Fibroblast of lung (primary cell): ENCODE measurements around the gene TRMT44. TPM values are rescaled to one million over a fixed set of nuclear protein-coding genes. Genes with fewer than 3 reads are reported as not detected.

Source experiments
- DNase-seq, 2 donors: peaks; one replicate each; pipeline versions ENCODE4 v3.0.0 to v3.0.0-alpha.2; 2010; ENCODE audit warnings: low read depth in 2 of 2
- H2AFZ ChIP-seq: 2 replicates; pipeline ENCODE4 v1.5.1; 2012; ENCODE audit warnings: low read length, control low read depth, inconsistent platforms
- H3K27ac ChIP-seq: 2 replicates; pipeline ENCODE4 v1.5.1; 2011; ENCODE audit warnings: low read length, control low read depth; ENCODE audit not compliant: insufficient read depth
- H3K27me3 ChIP-seq: 2 replicates; pipeline ENCODE4 v1.5.1; 2011; ENCODE audit warnings: mild to moderate bottlenecking, low read length; ENCODE audit not compliant: control insufficient read depth, insufficient read depth
- H3K36me3 ChIP-seq: 2 replicates; pipeline ENCODE4 v1.5.1; 2011; ENCODE audit warnings: low read length; ENCODE audit not compliant: control insufficient read depth, insufficient read depth
- H3K4me1 ChIP-seq: 2 replicates; pipeline ENCODE4 v1.5.1; 2011; ENCODE audit warnings: low read length; ENCODE audit not compliant: control insufficient read depth, insufficient read depth; ENCODE audit errors: extremely low read depth
- H3K4me2 ChIP-seq: 2 replicates; pipeline ENCODE4 v1.5.1; 2011; ENCODE audit warnings: low read length, control low read depth; ENCODE audit not compliant: insufficient read depth; ENCODE audit errors: extremely low read depth
- H3K4me3 ChIP-seq, 4 experiments: fragments of 200-600 bp in 1 of 4; sonication (generic) in 1 of 4; replicated peaks in 1 of 4; 2 replicates each; pipeline ENCODE4 v1.5.1; 2011 to 2016; ENCODE audit warnings: low read length in 4 of 4, low read depth in 3 of 4, mild to moderate bottlenecking in 3 of 4, control low read depth in 2 of 4, inconsistent platforms in 1 of 4, mixed read lengths in 1 of 4; ENCODE audit not compliant: insufficient read depth in 1 of 4; ENCODE audit errors: control extremely low read depth in 1 of 4
- H3K79me2 ChIP-seq: 2 replicates; pipeline ENCODE4 v1.5.1; 2012; ENCODE audit warnings: mild to moderate bottlenecking, low read length, inconsistent platforms; ENCODE audit not compliant: control insufficient read depth, insufficient read depth
- H3K9ac ChIP-seq: 2 replicates; pipeline ENCODE4 v1.5.1; 2011; ENCODE audit warnings: mild to moderate bottlenecking, low read length, control low read depth; ENCODE audit not compliant: insufficient read depth
- H3K9me3 ChIP-seq: 2 replicates; pipeline ENCODE4 v1.5.1; 2012; ENCODE audit warnings: low read depth, low read length; ENCODE audit not compliant: control insufficient read depth, insufficient read depth
- H4K20me1 ChIP-seq: 2 replicates; pipeline ENCODE4 v1.5.1; 2011; ENCODE audit warnings: low read length; ENCODE audit not compliant: control insufficient read depth, insufficient read depth; ENCODE audit errors: extremely low read depth
- CTCF ChIP-seq, 2 donors: IDR thresholded peaks in 1 of 2; conservative IDR thresholded peaks in 1 of 2; 1 replicate in 1 of 2; 2 replicates in 1 of 2; pipeline ENCODE4 v1.5.1; 2011 to 2012; ENCODE audit warnings: low read length in 2 of 2, control low read depth in 1 of 2, inconsistent platforms in 1 of 2, low read depth in 1 of 2, mild to moderate bottlenecking in 1 of 2
- EZH2 ChIP-seq: IDR thresholded peaks from 2 replicates; pipeline ENCODE4 v1.5.1; 2012; ENCODE audit warnings: low read length, control low read depth, mild to moderate bottlenecking; ENCODE audit errors: missing control alignments
- polyA plus RNA-seq, 2 donors: library from polyadenylated mRNA; depleted of rRNA in 1 of 2; stranded (reverse) in 1 of 2; unstranded in 1 of 2; fragments of >200 nt; gene quantifications; 2 replicates each; pipeline ENCODE4 v1.2.1, GENCODE V29; 2011 to 2012; ENCODE audit warnings: missing spikeins in 1 of 2
- total RNA-seq: library from RNA; depleted of rRNA; stranded (reverse); fragments of >200 nt; gene quantifications from 2 replicates; pipeline ENCODE4 v1.2.1, GENCODE V29; 2014

The TRMT44 gene
- total and polyA plus RNA-seq, 2 donors (not counting 1 experiment from before 2014, with no cell fraction given), result 6.5 to 14.0 TPM

GRCh38 chr4:8506006-8506372 is 65.4 kb downstream of the TRMT44 start:
- no peak for DNase-seq
- no peak overlapping the region for H2AFZ ChIP-seq
- H3K36me3 ChIP-seq, result no peaks in the 10 kb centered on the region
- H3K4me1 ChIP-seq, result peaks cover 15% of the 10 kb centered on the region
- H3K9me3 ChIP-seq, result no peaks in the 10 kb centered on the region
- H3K27ac ChIP-seq, result peak overlapping the region; percentile 22
- TF ChIP-seq EZH2 (no peak), CTCF (conservative IDR thresholded peaks at IDR 0.05 in 1 of 2, IDR thresholded peaks at IDR 0.05 in 1 of 2; ENCODE audit: low read depth in 1 of 2, low read length in 2 of 2) (no peak)
- H3K79me2 ChIP-seq, result no peaks in the 10 kb centered on the region
- H3K27me3 ChIP-seq, result peaks cover 8% of the 10 kb centered on the region
- H3K9ac ChIP-seq, result no peak overlapping the region
- H3K4me2 ChIP-seq, result peak overlapping the region; percentile 25
- H3K4me3 ChIP-seq, result no peak overlapping the region
- H4K20me1 ChIP-seq, result no peaks in the 10 kb centered on the region

DNA sequence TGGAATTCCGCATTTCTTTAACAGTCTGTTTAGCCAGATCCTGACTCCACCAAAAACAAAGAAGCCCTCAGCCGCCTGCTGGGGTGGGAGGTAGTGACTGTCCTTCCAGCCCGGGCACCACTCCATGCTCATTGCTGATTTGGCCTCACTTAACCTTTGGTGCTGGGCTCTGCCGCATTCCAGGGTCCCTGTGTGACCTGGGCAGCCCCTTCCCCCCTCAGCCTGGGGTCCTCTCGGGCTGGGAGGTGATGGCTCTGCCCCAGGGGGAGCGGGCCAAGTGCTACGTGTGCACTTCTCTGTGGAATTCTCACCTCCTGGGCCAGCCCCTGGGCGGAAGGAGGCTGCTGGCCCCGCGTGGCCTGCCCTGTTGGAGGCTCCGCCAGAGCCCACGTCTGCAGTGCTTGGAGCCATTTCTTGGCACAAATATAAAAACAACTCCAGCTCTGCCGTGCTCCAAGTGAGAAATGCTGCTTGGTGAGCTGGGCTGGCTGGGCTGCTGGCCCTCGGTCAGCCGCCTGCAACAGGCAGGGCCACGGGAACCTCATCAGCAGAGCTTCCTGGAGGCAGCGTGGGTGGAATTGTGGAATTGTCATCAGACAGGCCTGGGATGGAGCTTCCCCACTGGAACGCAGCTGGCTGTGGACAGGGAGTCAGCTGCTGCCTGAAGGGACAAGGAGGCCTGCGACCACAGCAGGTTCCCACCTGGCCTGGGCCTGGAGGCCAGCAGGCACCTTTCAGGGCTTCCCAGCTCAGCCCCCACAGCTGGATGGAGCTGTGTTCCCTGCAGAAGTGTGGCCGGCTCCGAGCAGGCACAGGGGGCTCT is 66.0 kb downstream of the TRMT44 start:
- Histone ChIP-seq H3K4me1 (peaks cover 15% of the 10 kb centered on the region), H3K27me3 (peaks cover 8% of the 10 kb centered on the region), H3K27ac (peak overlapping the region; percentile 62), H4K20me1 (no peaks in the 10 kb centered on the region), H3K9ac (peak overlapping the region; percentile 26), H3K36me3 (no peaks in the 10 kb centered on the region), H3K9me3 (no peaks in the 10 kb centered on the region), H3K79me2 (no peaks in the 10 kb centered on the region), H2AFZ (peak overlapping the region; percentile 21), H3K4me2 (peak overlapping the region; percentile 25), H3K4me3 (no peak overlapping the region)
- peak; percentile 18 to 78 for DNase-seq
- TF ChIP-seq EZH2 (no peak), CTCF (conservative IDR thresholded peaks at IDR 0.05 in 1 of 2, IDR thresholded peaks at IDR 0.05 in 1 of 2; ENCODE audit: low read depth in 1 of 2, low read length in 2 of 2) (no peak)

- Histone ChIP-seq H3K9ac (peak overlapping the region; percentile 26), H3K4me2 (no peak overlapping the region), H3K4me1 (peaks cover 15% of the 10 kb centered on the region), H3K9me3 (no peaks in the 10 kb centered on the region), H3K27me3 (peaks cover 8% of the 10 kb centered on the region), H4K20me1 (no peaks in the 10 kb centered on the region), H3K79me2 (no peaks in the 10 kb centered on the region), H3K4me3 (no peak overlapping the region), H3K27ac (peak overlapping the region; percentile 62), H3K36me3 (no peaks in the 10 kb centered on the region), H2AFZ (no peak overlapping the region)
- DNase-seq, result no peak
- TF ChIP-seq EZH2 (no peak), CTCF (conservative IDR thresholded peaks at IDR 0.05 in 1 of 2, IDR thresholded peaks at IDR 0.05 in 1 of 2; ENCODE audit: low read depth in 1 of 2, low read length in 2 of 2) (no peak)
Measured at GRCh38 chr4:8507196-8507570, 66.6 kb downstream of the TRMT44 start.
